ENCODE data around the gene CNTNAP2.

DNA sequence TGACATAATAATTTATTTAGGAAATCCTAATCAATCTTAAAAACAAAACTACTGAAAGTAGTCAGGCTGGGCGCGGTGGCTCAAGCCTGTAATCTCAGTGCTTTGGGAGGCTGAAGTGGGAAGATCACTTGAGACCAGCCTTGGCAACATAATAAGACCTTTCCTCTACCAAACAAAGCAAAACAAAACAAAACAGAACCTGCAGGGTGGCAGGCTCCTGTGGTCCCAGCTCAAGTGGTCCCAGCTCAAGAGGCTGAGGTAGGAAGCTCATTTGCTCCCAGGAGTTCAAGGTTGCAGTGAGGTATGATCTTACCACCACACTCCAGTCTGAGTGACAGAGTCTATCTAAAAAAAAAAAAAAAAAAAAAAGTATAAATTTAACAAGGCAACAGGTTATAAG lies 748.0 kb downstream of the CNTNAP2 start:
- TF ChIP-seq CTCF (IDR thresholded peaks at IDR 0.05; ENCODE audit: borderline replicate concordance, extremely low read depth, low read length, poor library complexity, severe bottlenecking): no peak
- no peak for TF ChIP-seq EZH2 (IDR thresholded peaks at IDR 0.05; ENCODE audit: borderline replicate concordance, low read depth, low read length, severe bottlenecking)
